SU-DHL-6 (cell line): ENCODE measurements around the gene FAM53B.

Experiments
- EZH2phosphoT487 ChIP-seq: fragments of 200-600 bp; sonication (generic), shearing (Covaris generic); conservative IDR thresholded peaks from 2 replicates; pipeline ENCODE4 v1.6.1; 2018; ENCODE audit warnings: mild to moderate bottlenecking, antibody characterized with exemption, low read length, moderate library complexity, mixed read lengths
- TF ChIP-seq, protein P1 (sequence below): fragments of 200-600 bp; sonication (generic); IDR thresholded peaks from one replicate; pipeline ENCODE4 v1.5.1; 2017; ENCODE audit warnings: antibody characterized with exemption, mild to moderate bottlenecking, low read length, moderate library complexity; ENCODE audit not compliant: insufficient read depth, poor library complexity, severe bottlenecking

GRCh38 chr10:124672181-124672638, 72.0 kb downstream of the FAM53B start:
- TF ChIP-seq, protein P1, sequence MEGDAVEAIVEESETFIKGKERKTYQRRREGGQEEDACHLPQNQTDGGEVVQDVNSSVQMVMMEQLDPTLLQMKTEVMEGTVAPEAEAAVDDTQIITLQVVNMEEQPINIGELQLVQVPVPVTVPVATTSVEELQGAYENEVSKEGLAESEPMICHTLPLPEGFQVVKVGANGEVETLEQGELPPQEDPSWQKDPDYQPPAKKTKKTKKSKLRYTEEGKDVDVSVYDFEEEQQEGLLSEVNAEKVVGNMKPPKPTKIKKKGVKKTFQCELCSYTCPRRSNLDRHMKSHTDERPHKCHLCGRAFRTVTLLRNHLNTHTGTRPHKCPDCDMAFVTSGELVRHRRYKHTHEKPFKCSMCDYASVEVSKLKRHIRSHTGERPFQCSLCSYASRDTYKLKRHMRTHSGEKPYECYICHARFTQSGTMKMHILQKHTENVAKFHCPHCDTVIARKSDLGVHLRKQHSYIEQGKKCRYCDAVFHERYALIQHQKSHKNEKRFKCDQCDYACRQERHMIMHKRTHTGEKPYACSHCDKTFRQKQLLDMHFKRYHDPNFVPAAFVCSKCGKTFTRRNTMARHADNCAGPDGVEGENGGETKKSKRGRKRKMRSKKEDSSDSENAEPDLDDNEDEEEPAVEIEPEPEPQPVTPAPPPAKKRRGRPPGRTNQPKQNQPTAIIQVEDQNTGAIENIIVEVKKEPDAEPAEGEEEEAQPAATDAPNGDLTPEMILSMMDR, result no peak
- TF ChIP-seq EZH2phosphoT487, result no peak
